A204.1 (cell line): ENCODE data around the gene NOP9.
"Not testable (repeated sequence)": the region's sequence is repeated elsewhere in the genome, so short reads cannot be mapped to it uniquely, and the experiment has no call there.

Source experiments
- FAIRE-seq: peaks from 2 replicates; lab custom pipeline; 2012; peaks lifted over from hg19 to GRCh38; lab: Jason Lieb, UNC

NOP9 gene

GRCh38 chr14:24353559-24354481, 54.2 kb downstream of the NOP9 start:
- no peak for FAIRE-seq

- FAIRE-seq: not testable (repeated sequence)
These were observed 54.8 kb downstream of the NOP9 start for GRCh38 chr14:24354482-24354825.

- FAIRE-seq: no peak
These were observed 55.4 kb downstream of the NOP9 start for GRCh38 chr14:24355009-24355408.

- FAIRE-seq: no peak
These were observed 56.6 kb downstream of the NOP9 start for GRCh38 chr14:24356208-24356607.
